A673 (cell line): ENCODE data around the gene AJAP1. TPM values are rescaled to one million over a fixed set of nuclear protein-coding genes. Genes with fewer than 3 reads are reported as not detected.

Source experiments
- BruUV-seq: library from RNA; stranded (reverse); fragments of 400-500 nt; replicated peaks from 2 replicates; lab custom pipeline; 2021; lab: Mats Ljungman, UMichigan
- CTCF ChIA-PET: fragments of 300-600 bp; sonication (Branson Sonifier 250); formaldehyde crosslinking; loops from one replicate; lab custom pipeline; 2022; ENCODE audit warnings: antibody characterized with exemption; lab: Charles Lee
- POLR2A ChIA-PET: fragments of 300-600 bp; sonication (Branson Sonifier 250); formaldehyde crosslinking; loops from one replicate; lab custom pipeline; 2022; ENCODE audit warnings: antibody characterized with exemption; ENCODE audit not compliant: low non-redundant PET; lab: Charles Lee
- DNase-seq: peaks from one replicate; pipeline ENCODE4 v3.0.0-alpha.2; 2015; ENCODE audit warnings: low spot score
- H3K27ac ChIP-seq: fragments of 200-600 bp; sonication (generic); 2 replicates; pipeline ENCODE4 v1.5.1; 2016; ENCODE audit warnings: mixed run types, low read depth, mild to moderate bottlenecking, mixed read lengths, antibody characterized with exemption, low read length; ENCODE audit not compliant: poor library complexity, severe bottlenecking
- H3K27me3 ChIP-seq: fragments of 200-600 bp; sonication (generic); replicated peaks from 2 replicates; pipeline ENCODE4 v1.6.1; 2017; ENCODE audit warnings: mixed run types, low read depth, mild to moderate bottlenecking, mixed read lengths, antibody characterized with exemption, low read length; ENCODE audit not compliant: insufficient read depth, poor library complexity
- H3K36me3 ChIP-seq: fragments of 200-600 bp; sonication (generic); 2 replicates; pipeline ENCODE4 v1.6.1; 2016; ENCODE audit warnings: mixed run types, mild to moderate bottlenecking, mixed read lengths, antibody characterized with exemption, low read length; ENCODE audit not compliant: insufficient read depth, poor library complexity, severe bottlenecking
- H3K4me1 ChIP-seq: fragments of 200-600 bp; sonication (generic); 2 replicates; pipeline ENCODE4 v1.6.1; 2017; ENCODE audit warnings: mixed run types, mild to moderate bottlenecking, mixed read lengths, antibody characterized with exemption, low read length; ENCODE audit not compliant: insufficient read depth, poor library complexity, severe bottlenecking
- H3K4me3 ChIP-seq: fragments of 200-600 bp; sonication (generic); 2 replicates; pipeline ENCODE4 v1.5.1; 2016; ENCODE audit warnings: low read depth, mixed run types, mild to moderate bottlenecking, mixed read lengths, low read length; ENCODE audit not compliant: poor library complexity, severe bottlenecking
- H3K9me3 ChIP-seq: fragments of 200-600 bp; sonication (generic); 2 replicates; pipeline ENCODE4 v1.6.1; 2016; ENCODE audit warnings: mixed run types, low read depth, mild to moderate bottlenecking, mixed read lengths, antibody characterized with exemption, low read length; ENCODE audit not compliant: poor library complexity, severe bottlenecking
- CTCF ChIP-seq: fragments of 300-800, 200-600 bp; sonication (generic); conservative IDR thresholded peaks from 2 replicates; pipeline ENCODE4 v1.5.1; 2017; ENCODE audit warnings: low read depth, mild to moderate bottlenecking, antibody characterized with exemption, low read length, moderate library complexity, mixed read lengths
- EZH2 ChIP-seq: fragments of 200-600 bp; sonication (generic); IDR thresholded peaks from 2 replicates; pipeline ENCODE4 v1.6.1; 2017; ENCODE audit warnings: borderline replicate concordance, low read depth, mild to moderate bottlenecking, mixed read lengths, antibody characterized with exemption, low read length; ENCODE audit not compliant: poor library complexity, severe bottlenecking
- intact Hi-C: fragments of 100-400 bp; cut with micrococcal nuclease; formaldehyde crosslinking; loops from one replicate; pipeline ENCODE4 v1.10.0; 2022; ENCODE audit not compliant: unreplicated experiment
- total RNA-seq: library from RNA; stranded (reverse); gene quantifications from 2 replicates; pipeline ENCODE4 v1.2.3, GENCODE V29; 2021

AJAP1 gene
- total RNA-seq, 1 experiment from 2014 or later, result not detected

- Histone ChIP-seq H3K36me3 (no peaks in the 10 kb centered on the region), H3K9me3 (no peaks in the 10 kb centered on the region), H3K27ac (no peak overlapping the region), H3K27me3 (no peaks in the 10 kb centered on the region), H3K4me1 (no peaks in the 10 kb centered on the region), H3K4me3 (no peak overlapping the region)
- ChIA-PET CTCF (interaction anchor here (0.6 kb wide), 1 partner anchor 154 kb away, joined by 3 read pairs; no protein-coding TSS in a partner anchor), POLR2A (no interaction called here)
- no TSS peak for BruUV-seq
- intact Hi-C loops, result no loop called here
- TF ChIP-seq CTCF (peak; percentile 41; the same call in 1 of the 2 replicates), EZH2 (no peak)
- DNase-seq, result peak; percentile 18
These were observed 171.5 kb downstream of the AJAP1 start for GRCh38 chr1:4825800-4826450.

GRCh38 chr1:4830707-4831106 is 176.3 kb downstream of the AJAP1 start:
- no TSS peak for BruUV-seq
- CTCF ChIA-PET, result no interaction called here
- H3K4me3 ChIP-seq, result no peak overlapping the region
- H3K9me3 ChIP-seq, result no peaks in the 10 kb centered on the region
- no peaks in the 10 kb centered on the region for H3K36me3 ChIP-seq
- POLR2A ChIA-PET, result no interaction called here
- no peaks in the 10 kb centered on the region for H3K27me3 ChIP-seq
- intact Hi-C loops, result no loop called here
- TF ChIP-seq EZH2, result no peak
- no peak for TF ChIP-seq CTCF
- no peak overlapping the region for H3K27ac ChIP-seq
- H3K4me1 ChIP-seq, result no peaks in the 10 kb centered on the region
- no peak for DNase-seq

GRCh38 chr1:4836574-4836973 is 182.2 kb downstream of the AJAP1 start:
- TF ChIP-seq CTCF (no peak), EZH2 (no peak)
- no TSS peak for BruUV-seq
- H3K4me1 ChIP-seq, result no peaks in the 10 kb centered on the region
- no peak overlapping the region for H3K4me3 ChIP-seq
- no peaks in the 10 kb centered on the region for H3K36me3 ChIP-seq
- H3K27ac ChIP-seq, result no peak overlapping the region
- CTCF ChIA-PET, result no interaction called here
- H3K9me3 ChIP-seq, result peaks cover 7% of the 10 kb centered on the region
- no peaks in the 10 kb centered on the region for H3K27me3 ChIP-seq
- no peak for DNase-seq
- POLR2A ChIA-PET, result no interaction called here
- intact Hi-C loops, result no loop called here
